Neural crest cell (in vitro differentiated cells): ENCODE measurements around the gene TTLL11. TPM values are rescaled to one million over a fixed set of nuclear protein-coding genes. Genes with fewer than 3 reads are reported as not detected.

Experiments used
- DNase-seq: peaks from one replicate; pipeline ENCODE4 v3.0.0; 2021; ENCODE audit warnings: low read depth, mixed read lengths, low spot score
- H3K27ac Mint-ChIP-seq: one replicate; pipeline ENCODE4 v1.8.0; 2021; ENCODE audit warnings: mild to moderate bottlenecking, mixed read lengths; ENCODE audit not compliant: unreplicated experiment
- H3K27me3 Mint-ChIP-seq: 2 replicates; pipeline ENCODE4 v1.8.0; 2021; ENCODE audit warnings: low read depth, mild to moderate bottlenecking, mixed read lengths
- H3K36me3 Mint-ChIP-seq: 2 replicates; pipeline ENCODE4 v1.8.0; 2021; ENCODE audit warnings: low read depth, mild to moderate bottlenecking, mixed read lengths
- H3K4me1 Mint-ChIP-seq: 2 replicates; pipeline ENCODE4 v1.8.0; 2021; ENCODE audit warnings: mixed read lengths
- H3K4me3 Mint-ChIP-seq: one replicate; pipeline ENCODE4 v1.8.0; 2021; ENCODE audit warnings: mild to moderate bottlenecking, mixed read lengths
- H3K9me3 Mint-ChIP-seq: 2 replicates; pipeline ENCODE4 v1.8.0; 2021; ENCODE audit warnings: mixed read lengths
- total RNA-seq: library from RNA; stranded (reverse); gene quantifications from 2 replicates; pipeline ENCODE4 v1.2.1, GENCODE V29; 2021
- TF ChIP-seq, protein P1 (sequence below): fragments of 200-600 bp; sonication (generic); conservative IDR thresholded peaks from 2 replicates; pipeline ENCODE4 v1.5.0; 2021; ENCODE audit warnings: antibody characterized with exemption, mild to moderate bottlenecking

Gene TTLL11
- total RNA-seq, 1 donor from 2014 or later = 9.1 TPM

DNA sequence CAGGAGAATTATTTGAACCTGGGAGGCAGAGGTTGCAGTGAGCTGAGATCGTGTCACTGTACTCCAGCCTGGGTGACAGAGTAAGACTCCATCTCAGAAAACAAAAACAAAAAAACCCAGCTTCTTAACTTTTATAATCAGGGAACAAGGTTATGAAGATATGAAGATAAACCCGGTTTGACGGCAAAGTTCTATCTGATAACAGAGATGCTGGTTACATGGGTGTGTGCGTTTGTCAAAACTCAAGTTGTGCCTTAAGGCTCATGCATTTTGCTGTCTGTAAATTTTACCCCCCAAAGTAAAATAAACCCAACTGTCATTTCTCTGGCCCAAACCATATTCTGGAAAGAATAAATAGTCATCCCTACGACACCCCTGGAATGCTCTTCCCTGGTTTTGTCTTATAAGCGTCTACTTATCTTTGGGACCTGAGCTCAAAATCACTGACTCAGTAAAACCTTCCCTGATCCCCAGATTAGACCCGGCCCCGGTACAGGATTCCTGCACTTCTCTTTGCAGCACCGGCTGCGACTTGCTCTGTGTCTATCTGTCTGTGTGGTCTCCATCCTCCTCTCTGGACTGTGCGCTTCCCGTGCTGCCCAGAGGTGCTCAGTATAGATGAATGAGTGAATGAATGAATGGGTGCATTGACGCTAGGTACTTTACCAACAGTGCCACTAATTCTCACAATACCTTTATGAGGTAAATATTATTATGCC, 269.5 kb downstream of the TTLL11 start:
- no peaks in the 10 kb centered on the region for H3K36me3 Mint-ChIP-seq
- H3K4me3 Mint-ChIP-seq = no peak overlapping the region
- no peaks in the 10 kb centered on the region for H3K9me3 Mint-ChIP-seq
- H3K27ac Mint-ChIP-seq = no peak overlapping the region
- TF ChIP-seq, protein P1, sequence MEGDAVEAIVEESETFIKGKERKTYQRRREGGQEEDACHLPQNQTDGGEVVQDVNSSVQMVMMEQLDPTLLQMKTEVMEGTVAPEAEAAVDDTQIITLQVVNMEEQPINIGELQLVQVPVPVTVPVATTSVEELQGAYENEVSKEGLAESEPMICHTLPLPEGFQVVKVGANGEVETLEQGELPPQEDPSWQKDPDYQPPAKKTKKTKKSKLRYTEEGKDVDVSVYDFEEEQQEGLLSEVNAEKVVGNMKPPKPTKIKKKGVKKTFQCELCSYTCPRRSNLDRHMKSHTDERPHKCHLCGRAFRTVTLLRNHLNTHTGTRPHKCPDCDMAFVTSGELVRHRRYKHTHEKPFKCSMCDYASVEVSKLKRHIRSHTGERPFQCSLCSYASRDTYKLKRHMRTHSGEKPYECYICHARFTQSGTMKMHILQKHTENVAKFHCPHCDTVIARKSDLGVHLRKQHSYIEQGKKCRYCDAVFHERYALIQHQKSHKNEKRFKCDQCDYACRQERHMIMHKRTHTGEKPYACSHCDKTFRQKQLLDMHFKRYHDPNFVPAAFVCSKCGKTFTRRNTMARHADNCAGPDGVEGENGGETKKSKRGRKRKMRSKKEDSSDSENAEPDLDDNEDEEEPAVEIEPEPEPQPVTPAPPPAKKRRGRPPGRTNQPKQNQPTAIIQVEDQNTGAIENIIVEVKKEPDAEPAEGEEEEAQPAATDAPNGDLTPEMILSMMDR = no peak
- DNase-seq = no peak
- peaks cover 4% of the 10 kb centered on the region for H3K27me3 Mint-ChIP-seq
- H3K4me1 Mint-ChIP-seq = peaks cover 23% of the 10 kb centered on the region

DNA sequence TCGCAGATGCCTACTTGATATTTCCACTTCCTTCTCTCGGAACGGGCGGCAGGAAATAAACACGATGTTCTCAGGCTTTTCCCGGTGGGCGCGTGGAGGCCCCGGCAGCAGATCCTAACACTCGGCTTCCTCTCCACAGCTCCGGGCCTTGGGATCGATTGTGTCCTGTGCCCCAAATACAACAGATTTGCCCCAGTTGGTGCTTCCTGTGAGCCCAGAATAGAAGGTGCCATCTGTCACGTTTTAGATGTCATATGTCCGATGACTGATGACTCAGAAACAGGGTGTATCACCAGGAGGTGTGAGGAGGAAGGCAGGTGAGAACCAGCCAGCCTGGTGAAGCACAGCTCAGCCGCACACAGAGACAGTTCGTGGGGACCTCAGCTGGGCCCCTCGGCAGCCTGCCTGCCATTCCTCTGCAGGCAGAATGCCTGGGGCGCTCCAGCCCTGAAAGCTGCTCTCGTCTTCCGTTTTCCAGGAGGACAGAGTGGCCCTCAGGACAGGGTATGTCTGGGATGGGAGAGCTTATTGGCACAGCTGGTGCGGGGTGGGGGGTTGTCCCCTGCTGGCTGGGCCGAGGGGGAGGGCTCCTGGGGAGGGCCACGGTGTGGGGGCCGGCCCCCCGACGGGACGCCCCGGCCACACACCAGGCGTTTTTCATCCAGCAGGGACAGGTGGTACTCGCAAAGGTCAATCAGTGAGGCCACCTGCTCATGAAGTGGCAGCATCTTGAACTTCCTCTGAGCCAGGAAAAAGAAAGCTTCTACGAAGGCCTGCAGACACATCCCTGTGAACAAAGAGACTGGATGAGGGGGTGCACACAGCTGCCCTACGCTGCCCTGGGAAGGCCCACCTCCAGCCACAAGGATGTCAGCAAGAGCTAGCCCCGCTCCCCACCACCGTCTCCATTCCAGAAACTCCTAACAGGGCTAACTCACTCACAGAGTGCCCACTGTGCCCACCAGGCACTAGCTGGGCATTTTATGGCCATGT, 270.7 kb downstream of the TTLL11 start:
- peaks cover 16% of the 10 kb centered on the region for H3K27me3 Mint-ChIP-seq
- no peak overlapping the region for H3K4me3 Mint-ChIP-seq
- H3K36me3 Mint-ChIP-seq = no peaks in the 10 kb centered on the region
- no peak for DNase-seq
- TF ChIP-seq, protein P1 = no peak
- H3K27ac Mint-ChIP-seq = peak overlapping the region; percentile 62
- H3K4me1 Mint-ChIP-seq = peaks cover 26% of the 10 kb centered on the region
- H3K9me3 Mint-ChIP-seq = no peaks in the 10 kb centered on the region

DNA sequence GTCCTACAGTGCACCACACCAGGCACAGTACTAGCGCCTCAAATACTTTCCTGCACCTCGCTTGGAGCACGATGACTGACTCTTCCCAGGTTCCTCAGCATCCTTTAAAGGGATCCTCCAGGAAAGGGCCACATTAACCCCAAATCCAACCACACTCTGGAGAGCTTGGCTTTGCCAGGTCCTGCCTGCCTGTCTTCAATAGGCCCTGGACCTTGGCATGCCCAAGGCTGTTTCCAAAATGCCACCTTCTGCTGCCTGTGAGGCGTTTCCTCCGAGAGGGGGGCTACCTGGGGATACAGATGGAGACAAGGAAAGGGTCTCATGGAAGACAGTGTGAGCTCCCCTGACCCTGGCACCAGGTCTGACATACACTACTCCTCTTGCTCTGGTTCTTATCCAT, 271.8 kb downstream of the TTLL11 start:
- TF ChIP-seq, protein P1 = no peak
- Mint-ChIP-seq H3K27ac (no peak overlapping the region), H3K4me1 (peaks cover 35% of the 10 kb centered on the region), H3K9me3 (no peaks in the 10 kb centered on the region), H3K36me3 (no peaks in the 10 kb centered on the region), H3K4me3 (no peak overlapping the region), H3K27me3 (peaks cover 26% of the 10 kb centered on the region)
- no peak for DNase-seq

DNA sequence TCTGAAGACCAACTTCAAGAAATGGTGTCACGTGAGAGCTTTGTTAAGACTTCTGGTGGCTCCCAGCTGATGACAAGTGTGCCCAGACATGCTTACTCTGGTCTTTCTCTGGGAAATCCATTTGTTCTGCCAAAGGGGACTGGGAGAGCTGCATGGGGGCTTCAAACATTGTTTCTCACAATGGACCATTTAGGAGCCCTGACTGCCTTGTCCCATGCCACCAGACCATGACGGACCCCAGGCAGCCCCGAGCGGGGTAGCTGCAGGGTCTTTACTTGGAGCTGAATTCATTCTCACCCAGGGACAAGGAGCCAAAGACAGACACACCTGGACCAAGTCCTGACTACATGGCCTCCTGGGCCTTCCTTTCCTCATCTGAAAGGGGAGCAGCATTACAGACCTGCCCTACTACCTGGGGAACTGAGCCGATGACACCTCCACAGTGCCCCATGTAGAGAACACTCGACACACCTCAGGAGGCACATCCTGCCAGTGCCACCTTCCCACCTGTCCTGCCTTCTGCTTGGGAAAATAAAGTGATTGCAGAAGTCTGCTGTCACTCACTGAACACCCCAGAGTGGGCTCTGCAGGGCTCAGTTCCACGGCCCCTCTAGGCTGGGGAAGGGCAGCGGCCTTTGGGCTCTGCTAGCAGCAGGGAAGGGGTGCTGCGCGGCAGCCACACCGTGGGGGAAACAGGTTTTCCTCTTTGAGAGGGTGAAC, 272.7 kb downstream of the TTLL11 start:
- peaks cover 44% of the 10 kb centered on the region for H3K4me1 Mint-ChIP-seq
- no peaks in the 10 kb centered on the region for H3K36me3 Mint-ChIP-seq
- peaks cover 26% of the 10 kb centered on the region for H3K27me3 Mint-ChIP-seq
- DNase-seq = no peak
- no peaks in the 10 kb centered on the region for H3K9me3 Mint-ChIP-seq
- peak overlapping the region; percentile 50 for H3K27ac Mint-ChIP-seq
- no peak overlapping the region for H3K4me3 Mint-ChIP-seq
- TF ChIP-seq, protein P1 = no peak

DNA sequence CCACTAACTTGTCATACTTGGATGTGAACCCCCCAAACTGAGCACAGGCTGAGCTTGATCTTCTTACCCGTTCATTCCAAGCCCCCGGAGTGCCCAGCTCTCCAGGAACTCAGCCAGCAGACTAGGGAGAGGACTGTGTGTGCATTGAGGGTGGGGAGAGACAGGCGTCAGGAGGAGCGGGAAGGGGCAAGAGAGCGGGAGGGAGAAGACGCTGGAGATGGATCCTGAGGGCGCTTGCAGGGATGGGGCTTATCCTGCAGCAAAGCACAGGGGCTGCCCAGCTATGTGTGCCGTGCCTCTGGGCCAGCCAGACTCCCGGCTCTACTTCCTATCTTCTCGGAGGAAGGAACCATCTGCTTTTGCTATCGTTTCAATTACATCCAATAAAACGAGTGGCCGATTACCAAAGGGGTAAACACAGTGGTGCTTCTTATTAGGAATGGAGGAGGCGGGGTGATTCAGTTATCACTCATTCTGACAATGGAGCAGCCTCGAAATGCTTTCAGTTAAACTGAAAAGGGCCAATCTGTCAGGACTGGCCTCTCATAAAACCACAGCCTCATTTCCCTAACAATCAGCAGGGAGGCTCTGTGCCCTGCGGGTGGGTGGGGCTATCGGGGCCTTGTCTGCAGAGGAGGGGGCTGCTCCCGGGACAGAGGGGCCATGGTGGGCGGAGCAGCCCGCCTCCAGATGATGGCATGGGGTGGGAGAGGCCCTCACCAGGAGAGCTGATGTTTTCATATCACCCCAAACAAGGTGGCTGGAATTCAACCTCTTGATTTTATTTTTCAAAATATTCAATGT, 273.5 kb downstream of the TTLL11 start:
- Mint-ChIP-seq H3K9me3 (no peaks in the 10 kb centered on the region), H3K27me3 (peaks cover 29% of the 10 kb centered on the region), H3K4me3 (peak overlapping the region; percentile 82), H3K4me1 (peaks cover 50% of the 10 kb centered on the region), H3K36me3 (no peaks in the 10 kb centered on the region), H3K27ac (peak overlapping the region; percentile 50)
- TF ChIP-seq, protein P1 = no peak
- peak; percentile 47 for DNase-seq
